GM10266 (cell line): ENCODE results near the gene IZUMO2.

ENCODE experiments used
- DNase-seq: peaks from one replicate; pipeline ENCODE4 v3.0.0; 2012; ENCODE audit errors: extremely low spot score
- TF ChIP-seq, protein P1 (sequence below): IDR thresholded peaks from 2 replicates; pipeline ENCODE4 v1.5.1; 2012; ENCODE audit warnings: mild to moderate bottlenecking, low read depth; ENCODE audit not compliant: control insufficient read depth, insufficient read depth; ENCODE audit errors: missing control alignments

IZUMO2 gene

DNA sequence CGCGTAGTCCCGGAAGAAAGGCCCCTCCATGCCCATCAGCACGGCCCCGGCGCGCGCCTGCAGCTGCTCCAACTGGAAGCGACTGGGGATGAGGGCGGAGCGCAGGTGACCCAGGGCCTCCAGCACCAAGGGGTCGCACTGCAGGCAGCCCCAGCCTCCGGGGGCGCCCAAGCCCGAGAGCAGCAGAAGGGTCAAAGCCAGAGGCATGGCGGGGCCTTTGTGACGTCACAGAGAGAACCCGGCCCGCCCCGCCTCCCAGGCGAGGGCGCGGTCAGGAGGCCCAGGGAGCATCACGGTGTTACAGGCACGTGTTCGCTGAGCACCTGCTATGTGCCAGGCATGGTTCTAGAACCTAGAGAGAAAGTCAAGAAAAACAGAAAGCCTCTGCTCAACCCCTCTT, at the start of gene IZUMO2:
Gene IZUMO2 (minus strand): TSS at position 294 of the 400 bp plus-strand sequence. CDS start 87 bp downstream, at position 207.
- TF ChIP-seq, protein P1, sequence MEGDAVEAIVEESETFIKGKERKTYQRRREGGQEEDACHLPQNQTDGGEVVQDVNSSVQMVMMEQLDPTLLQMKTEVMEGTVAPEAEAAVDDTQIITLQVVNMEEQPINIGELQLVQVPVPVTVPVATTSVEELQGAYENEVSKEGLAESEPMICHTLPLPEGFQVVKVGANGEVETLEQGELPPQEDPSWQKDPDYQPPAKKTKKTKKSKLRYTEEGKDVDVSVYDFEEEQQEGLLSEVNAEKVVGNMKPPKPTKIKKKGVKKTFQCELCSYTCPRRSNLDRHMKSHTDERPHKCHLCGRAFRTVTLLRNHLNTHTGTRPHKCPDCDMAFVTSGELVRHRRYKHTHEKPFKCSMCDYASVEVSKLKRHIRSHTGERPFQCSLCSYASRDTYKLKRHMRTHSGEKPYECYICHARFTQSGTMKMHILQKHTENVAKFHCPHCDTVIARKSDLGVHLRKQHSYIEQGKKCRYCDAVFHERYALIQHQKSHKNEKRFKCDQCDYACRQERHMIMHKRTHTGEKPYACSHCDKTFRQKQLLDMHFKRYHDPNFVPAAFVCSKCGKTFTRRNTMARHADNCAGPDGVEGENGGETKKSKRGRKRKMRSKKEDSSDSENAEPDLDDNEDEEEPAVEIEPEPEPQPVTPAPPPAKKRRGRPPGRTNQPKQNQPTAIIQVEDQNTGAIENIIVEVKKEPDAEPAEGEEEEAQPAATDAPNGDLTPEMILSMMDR: no peak
- DNase-seq: no peak

DNA sequence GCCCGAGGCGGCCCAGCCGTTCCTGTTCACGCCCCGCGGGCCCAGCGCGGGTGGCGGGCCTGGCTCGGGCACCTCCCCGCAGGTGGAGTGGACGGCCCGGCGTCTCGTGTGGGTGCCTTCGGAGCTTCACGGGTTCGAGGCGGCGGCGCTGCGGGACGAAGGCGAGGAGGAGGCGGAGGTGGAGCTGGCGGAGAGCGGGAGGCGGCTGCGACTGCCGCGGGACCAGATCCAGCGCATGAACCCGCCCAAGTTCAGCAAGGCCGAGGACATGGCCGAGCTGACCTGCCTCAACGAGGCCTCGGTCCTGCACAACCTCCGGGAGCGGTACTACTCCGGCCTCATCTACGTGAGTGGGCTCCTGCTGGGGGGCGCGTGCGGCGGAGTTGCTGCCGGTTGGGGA, 47.3 kb upstream of the IZUMO2 start:
- DNase-seq: no peak
- TF ChIP-seq, protein P1: no peak

GRCh38 chr19:50209131-50209530, 46.0 kb upstream of the IZUMO2 start:
- TF ChIP-seq, protein P1: no peak
- DNase-seq: no peak

GRCh38 chr19:50207730-50208129, 44.6 kb upstream of the IZUMO2 start:
- TF ChIP-seq, protein P1: no peak
- no peak for DNase-seq

GRCh38 chr19:50206191-50206590, 43.1 kb upstream of the IZUMO2 start:
- DNase-seq: no peak
- TF ChIP-seq, protein P1: no peak

- TF ChIP-seq, protein P1: no peak
- no peak for DNase-seq
Observed at GRCh38 chr19:50205681-50206138, 42.6 kb upstream of the IZUMO2 start.

DNA sequence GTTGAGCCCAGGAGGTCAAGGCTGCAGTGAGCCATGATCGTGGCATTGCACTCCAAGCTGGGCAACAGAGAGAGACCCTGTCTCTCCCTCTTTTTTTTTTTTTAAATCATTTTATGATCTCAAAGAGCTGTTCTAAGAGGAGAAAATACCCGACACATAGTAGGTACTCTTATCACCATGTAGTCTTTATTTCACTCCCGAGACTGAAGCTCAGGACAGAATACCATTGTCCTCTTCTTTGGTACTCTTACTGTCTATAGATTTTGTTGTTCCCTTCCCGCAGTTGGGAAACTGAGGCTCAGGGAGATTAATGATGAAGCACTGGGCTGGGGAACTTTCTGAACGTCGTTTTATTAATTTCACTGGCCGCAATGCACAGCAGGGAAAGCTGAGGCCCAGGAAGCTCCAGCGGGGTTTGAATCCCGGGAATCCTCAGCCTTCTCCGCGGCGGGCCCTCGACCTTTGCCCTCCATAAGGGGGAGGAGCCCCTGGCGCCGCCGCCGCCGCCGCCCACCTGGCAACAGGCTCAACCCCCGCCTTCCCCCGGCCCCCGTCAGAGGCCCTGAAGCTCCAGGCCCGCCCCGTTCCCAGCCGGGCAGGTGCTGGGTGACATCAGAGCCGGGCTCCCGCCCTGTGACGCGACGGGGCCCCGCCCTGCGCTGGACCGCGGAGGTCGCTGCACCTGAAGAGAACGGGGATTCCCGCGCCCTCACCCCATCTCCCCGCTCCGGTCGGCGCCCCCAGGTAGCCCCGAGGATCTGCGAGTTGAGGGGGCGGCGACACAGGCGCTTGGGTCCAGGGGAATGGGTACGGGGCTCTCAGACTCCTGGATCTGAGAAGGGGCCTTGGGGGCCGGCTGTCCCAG, 42.0 kb upstream of the IZUMO2 start:
- no peak for DNase-seq
- TF ChIP-seq, protein P1: no peak
